Measurements from ENCODE around the gene TIE1.

TIE1 gene

DNA sequence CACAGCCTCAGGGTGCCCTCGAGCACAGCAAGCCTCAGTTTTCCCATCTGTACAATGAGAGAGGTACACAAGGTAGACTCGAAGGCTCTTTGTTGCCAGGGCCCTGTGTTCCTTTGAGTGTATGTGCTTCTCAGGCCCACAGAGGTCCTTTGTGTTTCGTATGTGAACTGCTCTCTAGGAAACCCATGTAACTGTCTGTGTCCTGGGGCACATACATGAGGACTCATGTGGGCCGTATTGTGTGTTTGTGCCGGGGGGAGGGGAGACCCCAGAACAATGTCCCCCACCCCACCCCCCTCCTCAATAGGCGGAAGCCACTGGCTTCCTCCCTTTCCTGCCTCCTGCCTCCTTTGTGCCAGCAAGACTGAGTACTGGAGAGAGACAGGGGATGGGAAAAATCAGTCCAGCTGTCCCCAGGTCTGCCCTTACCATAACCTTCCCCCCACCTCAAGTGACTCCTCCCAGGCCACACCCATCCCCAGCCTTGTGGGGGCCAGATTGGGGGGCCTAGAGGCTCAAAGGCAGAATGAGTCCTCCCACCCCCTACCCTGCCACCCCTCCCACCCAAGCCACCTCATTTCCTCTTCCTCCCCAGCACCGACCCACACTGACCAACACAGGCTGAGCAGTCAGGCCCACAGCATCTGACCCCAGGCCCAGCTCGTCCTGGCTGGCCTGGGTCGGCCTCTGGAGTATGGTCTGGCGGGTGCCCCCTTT lies at the start of gene TIE1:
TIE1 (plus strand) TSS at position 605 of the 717 bp plus-strand sequence; CDS start at position 695, 90 bp downstream.
- no peak for DNase-seq (ENCODE audit: low read depth, low spot score)
- H3K27ac ChIP-seq: no peak within 1 kb of the TSS
- no peaks in the 10 kb centered on the region for H3K36me3 ChIP-seq (ENCODE audit: insufficient read depth, low read length)
- H3K4me3 ChIP-seq: no peak within 1 kb of the TSS
- no peaks in the 10 kb centered on the region for H3K9me3 ChIP-seq (ENCODE audit: low read depth, low read length)
- no peak within 1 kb of the TSS for H3K9ac ChIP-seq (ENCODE audit: insufficient read length)
- TF ChIP-seq EZH2 (IDR thresholded peaks at IDR 0.05) (no peak), FOXP2 (optimal IDR thresholded peaks at IDR 0.05; ENCODE audit: control extremely low read depth, extremely low read length, insufficient read depth) (no peak), POLR2AphosphoS5 (IDR thresholded peaks at IDR 0.05; ENCODE audit: borderline replicate concordance, low read depth, low read length) (no peak)

DNA sequence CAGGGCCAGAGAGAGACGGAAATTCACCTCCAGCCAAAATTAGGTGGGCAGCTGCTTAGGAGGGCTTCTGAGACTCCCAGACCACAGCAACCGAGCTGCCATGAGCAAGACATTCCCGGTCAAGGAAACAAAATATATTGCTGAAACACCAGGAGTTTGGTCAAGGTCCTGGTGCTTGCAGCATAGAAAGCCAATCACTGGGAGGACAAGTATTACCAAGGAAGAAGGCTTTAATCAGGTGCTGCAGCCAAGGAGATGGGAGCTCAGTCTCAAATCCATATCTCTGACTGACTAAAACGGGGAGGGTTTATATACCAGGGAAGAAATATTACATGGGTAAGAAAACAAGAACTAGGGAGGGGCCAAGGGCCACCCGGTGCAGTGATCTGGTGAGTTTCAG lies 49.8 kb upstream of the TIE1 start:
- no peaks in the 10 kb centered on the region; the same call in 1 of the 2 replicates for H3K9me3 ChIP-seq (ENCODE audit: low read depth, low read length)
- no peak overlapping the region for H3K27ac ChIP-seq
- no peak for TF ChIP-seq EZH2 (IDR thresholded peaks at IDR 0.05)
- no peak for TF ChIP-seq FOXP2 (optimal IDR thresholded peaks at IDR 0.05; ENCODE audit: control extremely low read depth, extremely low read length, insufficient read depth)
- no peak for TF ChIP-seq POLR2AphosphoS5 (IDR thresholded peaks at IDR 0.05; ENCODE audit: borderline replicate concordance, low read depth, low read length)
- no peak overlapping the region for H3K9ac ChIP-seq (ENCODE audit: insufficient read length)
- no peak for DNase-seq (ENCODE audit: low read depth, low spot score)
- H3K4me3 ChIP-seq: no peak overlapping the region
- no peaks in the 10 kb centered on the region for H3K36me3 ChIP-seq (ENCODE audit: insufficient read depth, low read length)

DNA sequence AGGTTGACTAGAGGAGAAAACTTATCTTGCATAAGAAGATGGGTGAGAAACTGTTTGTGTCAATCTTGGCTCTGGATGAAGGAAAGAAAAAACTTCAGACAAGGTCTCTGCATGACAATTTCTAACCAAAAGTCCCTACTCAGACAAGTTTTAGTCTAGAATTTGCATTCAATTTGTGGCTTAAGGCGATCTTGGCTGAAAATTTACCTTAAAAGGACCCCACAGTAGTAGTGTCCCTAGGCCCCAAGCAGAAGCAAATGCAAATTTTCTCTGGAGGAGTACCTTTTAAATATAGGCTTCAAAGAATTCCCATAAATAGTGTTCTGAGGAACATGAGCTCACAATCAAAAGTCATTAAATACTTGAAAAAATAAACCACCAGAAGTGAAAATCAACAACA lies 48.6 kb upstream of the TIE1 start:
- Histone ChIP-seq H3K36me3 (ENCODE audit: insufficient read depth, low read length) (no peaks in the 10 kb centered on the region), H3K4me3 (no peak overlapping the region), H3K9ac (ENCODE audit: insufficient read length) (no peak overlapping the region), H3K9me3 (ENCODE audit: low read depth, low read length) (no peaks in the 10 kb centered on the region; the same call in 1 of the 2 replicates), H3K27ac (no peak overlapping the region)
- TF ChIP-seq FOXP2 (optimal IDR thresholded peaks at IDR 0.05; ENCODE audit: control extremely low read depth, extremely low read length, insufficient read depth) (no peak), POLR2AphosphoS5 (IDR thresholded peaks at IDR 0.05; ENCODE audit: borderline replicate concordance, low read depth, low read length) (no peak), EZH2 (IDR thresholded peaks at IDR 0.05) (no peak)
- DNase-seq (ENCODE audit: low read depth, low spot score): no peak

DNA sequence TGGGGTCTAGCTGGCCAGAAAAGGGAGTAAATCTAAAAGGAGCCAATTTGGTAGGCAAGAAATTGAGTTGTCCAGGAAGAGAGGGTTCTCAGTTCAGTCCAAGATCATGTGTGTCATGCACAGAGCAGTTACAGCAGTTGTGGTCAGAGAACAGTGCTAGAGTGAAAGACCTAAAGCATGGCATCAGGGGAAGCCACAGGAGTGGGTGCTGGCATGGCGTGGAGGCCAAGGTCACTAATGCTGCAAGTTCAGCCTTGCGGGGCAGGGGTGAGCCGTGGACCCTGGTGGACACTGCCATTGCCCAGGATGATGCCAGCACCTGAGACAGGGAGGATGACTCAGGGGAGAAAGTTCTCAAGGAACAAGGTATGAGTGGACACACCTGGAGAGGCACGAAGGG lies 47.6 kb upstream of the TIE1 start:
- no peaks in the 10 kb centered on the region for H3K36me3 ChIP-seq (ENCODE audit: insufficient read depth, low read length)
- TF ChIP-seq FOXP2 (optimal IDR thresholded peaks at IDR 0.05; ENCODE audit: control extremely low read depth, extremely low read length, insufficient read depth): no peak
- TF ChIP-seq EZH2 (IDR thresholded peaks at IDR 0.05): no peak
- no peak for TF ChIP-seq POLR2AphosphoS5 (IDR thresholded peaks at IDR 0.05; ENCODE audit: borderline replicate concordance, low read depth, low read length)
- no peak for DNase-seq (ENCODE audit: low read depth, low spot score)
- H3K27ac ChIP-seq: no peak overlapping the region
- H3K4me3 ChIP-seq: no peak overlapping the region
- no peaks in the 10 kb centered on the region for H3K9me3 ChIP-seq (ENCODE audit: low read depth, low read length)
- H3K9ac ChIP-seq (ENCODE audit: insufficient read length): no peak overlapping the region

DNA sequence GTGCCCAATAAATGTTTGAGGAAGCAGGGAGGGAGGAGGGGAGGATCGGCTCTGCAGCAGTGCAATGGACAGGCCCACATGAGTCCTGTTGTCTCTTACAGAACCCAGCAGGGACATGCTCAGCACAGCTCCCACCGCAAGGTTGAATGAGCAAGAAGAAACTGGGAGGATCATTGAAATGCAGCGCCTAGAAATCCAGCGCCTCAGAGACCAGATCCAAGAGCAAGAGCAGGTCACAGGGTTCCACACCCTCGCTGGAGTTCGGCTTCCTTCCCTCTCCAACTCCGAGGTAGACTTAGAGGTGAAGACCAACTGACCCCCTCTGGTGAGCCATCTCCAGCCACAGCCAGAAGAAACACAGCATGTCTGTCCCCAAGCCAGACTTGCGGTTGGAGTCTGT lies 46.9 kb upstream of the TIE1 start:
- Histone ChIP-seq H3K36me3 (ENCODE audit: insufficient read depth, low read length) (no peaks in the 10 kb centered on the region), H3K27ac (no peak overlapping the region), H3K9ac (ENCODE audit: insufficient read length) (no peak overlapping the region), H3K4me3 (no peak overlapping the region), H3K9me3 (ENCODE audit: low read depth, low read length) (no peaks in the 10 kb centered on the region)
- no peak for DNase-seq (ENCODE audit: low read depth, low spot score)
- no peak for TF ChIP-seq POLR2AphosphoS5 (IDR thresholded peaks at IDR 0.05; ENCODE audit: borderline replicate concordance, low read depth, low read length)
- no peak for TF ChIP-seq FOXP2 (optimal IDR thresholded peaks at IDR 0.05; ENCODE audit: control extremely low read depth, extremely low read length, insufficient read depth)
- no peak for TF ChIP-seq EZH2 (IDR thresholded peaks at IDR 0.05)

DNA sequence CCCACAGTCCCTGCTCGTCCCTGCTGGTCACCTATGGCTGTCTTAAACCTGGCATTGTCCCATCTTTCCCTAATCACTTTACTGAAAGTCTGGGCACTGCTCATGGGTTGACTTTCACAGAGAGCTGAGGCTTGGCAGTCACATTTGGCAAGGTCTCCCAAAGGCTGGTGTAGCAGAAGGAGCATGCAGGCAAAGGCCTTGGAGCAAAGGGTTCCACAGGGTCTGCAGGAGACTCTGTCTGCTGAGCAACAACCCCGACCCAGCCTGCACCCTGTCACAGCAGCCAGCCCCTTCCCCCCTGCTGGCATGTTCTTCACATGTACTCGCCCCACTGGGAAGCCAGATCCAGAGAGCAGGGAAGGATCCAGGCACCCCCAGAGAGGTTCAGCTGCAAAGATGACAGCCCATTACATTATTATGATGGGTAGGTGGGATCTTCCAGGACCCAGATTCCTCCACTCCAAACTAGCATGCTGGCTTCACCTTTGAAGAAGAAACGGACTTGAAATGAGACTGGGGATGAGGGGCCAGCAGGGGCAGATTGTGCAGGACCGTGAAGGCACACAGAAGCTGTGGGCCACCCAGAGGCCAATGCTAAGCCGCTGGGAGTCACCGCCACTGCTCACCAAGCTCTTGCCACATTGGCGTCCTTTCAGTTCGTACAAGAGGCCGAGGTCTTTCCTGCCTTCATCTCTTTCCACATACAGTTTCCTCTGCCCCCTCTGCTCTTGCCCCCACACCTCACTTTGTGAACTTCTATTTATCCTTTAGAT lies 45.2 kb upstream of the TIE1 start:
- Histone ChIP-seq H3K27ac (no peak overlapping the region), H3K36me3 (ENCODE audit: insufficient read depth, low read length) (no peaks in the 10 kb centered on the region), H3K9ac (ENCODE audit: insufficient read length) (no peak overlapping the region), H3K4me3 (no peak overlapping the region), H3K9me3 (ENCODE audit: low read depth, low read length) (no peaks in the 10 kb centered on the region)
- TF ChIP-seq POLR2AphosphoS5 (IDR thresholded peaks at IDR 0.05; ENCODE audit: borderline replicate concordance, low read depth, low read length): no peak
- TF ChIP-seq EZH2 (IDR thresholded peaks at IDR 0.05): no peak
- TF ChIP-seq FOXP2 (optimal IDR thresholded peaks at IDR 0.05; ENCODE audit: control extremely low read depth, extremely low read length, insufficient read depth): no peak
- DNase-seq (ENCODE audit: low read depth, low spot score): no peak

DNA sequence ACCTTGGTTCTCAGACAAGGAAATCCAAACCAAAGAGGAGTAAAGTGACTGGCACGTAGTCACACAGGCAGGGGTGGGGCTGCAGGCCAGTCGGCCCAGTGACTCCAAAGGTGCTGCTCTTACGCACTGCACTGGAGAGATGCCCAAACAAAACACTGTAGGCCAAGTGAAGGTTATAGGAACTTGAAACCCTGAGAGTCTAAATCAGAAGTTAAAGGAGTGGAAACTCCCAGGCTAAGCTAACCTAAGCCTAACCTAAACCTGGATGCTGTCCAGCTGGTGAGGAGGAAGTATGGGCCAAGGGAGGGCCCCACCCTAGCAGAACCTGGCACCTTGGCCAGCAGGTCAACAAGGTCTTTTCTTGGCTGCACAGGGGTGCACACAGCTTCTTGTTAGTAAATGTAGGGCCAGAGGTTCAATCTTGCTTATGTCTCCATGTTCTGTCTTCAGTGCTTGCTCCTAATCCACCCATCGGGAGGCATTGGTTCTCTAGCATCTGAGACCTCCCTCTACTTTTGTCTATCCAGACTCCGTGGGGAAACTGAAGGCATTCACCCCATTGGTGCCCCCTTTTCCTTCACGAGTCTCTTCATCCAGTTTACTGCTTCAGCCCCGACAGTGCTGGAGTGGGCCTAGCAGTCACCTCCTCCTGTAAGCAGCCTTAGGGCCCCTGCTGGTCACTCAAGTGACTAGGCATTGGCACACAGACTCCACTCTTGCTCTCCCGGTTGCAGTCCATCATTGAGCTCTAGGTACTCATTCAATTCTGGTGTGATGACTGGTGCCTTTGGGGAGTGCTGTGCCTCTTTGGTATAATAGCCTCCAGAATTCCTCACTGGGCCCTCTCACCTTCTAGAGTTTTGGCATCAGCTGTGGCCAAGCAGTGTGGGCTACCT lies 43.9 kb upstream of the TIE1 start:
- no peak overlapping the region for H3K9ac ChIP-seq (ENCODE audit: insufficient read length)
- H3K9me3 ChIP-seq (ENCODE audit: low read depth, low read length): no peaks in the 10 kb centered on the region
- no peak overlapping the region for H3K4me3 ChIP-seq
- no peak for TF ChIP-seq EZH2 (IDR thresholded peaks at IDR 0.05)
- no peak for TF ChIP-seq POLR2AphosphoS5 (IDR thresholded peaks at IDR 0.05; ENCODE audit: borderline replicate concordance, low read depth, low read length)
- no peak for TF ChIP-seq FOXP2 (optimal IDR thresholded peaks at IDR 0.05; ENCODE audit: control extremely low read depth, extremely low read length, insufficient read depth)
- H3K27ac ChIP-seq: no peak overlapping the region
- no peak for DNase-seq (ENCODE audit: low read depth, low spot score)
- no peaks in the 10 kb centered on the region for H3K36me3 ChIP-seq (ENCODE audit: insufficient read depth, low read length)

DNA sequence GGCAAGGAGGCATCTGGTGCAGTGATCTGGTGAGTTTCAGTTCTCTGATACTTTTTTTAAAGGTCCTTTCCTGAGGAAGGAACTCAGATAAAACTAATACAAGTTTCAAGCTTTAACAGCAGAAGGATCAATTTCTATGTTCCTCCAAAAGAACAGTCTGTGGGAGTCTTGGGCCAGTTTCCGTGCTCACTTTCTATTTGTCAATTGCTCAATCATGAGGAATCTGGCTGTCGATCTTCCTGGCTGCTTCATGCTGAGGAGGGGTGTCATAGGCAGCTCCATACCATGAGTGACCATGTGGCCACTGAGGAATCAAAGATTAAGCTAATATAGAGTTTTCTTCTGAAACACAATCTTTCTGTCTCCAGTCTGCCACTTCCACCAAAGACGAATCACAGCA lies 42.4 kb upstream of the TIE1 start:
- Histone ChIP-seq H3K27ac (no peak overlapping the region), H3K36me3 (ENCODE audit: insufficient read depth, low read length) (no peaks in the 10 kb centered on the region), H3K9ac (ENCODE audit: insufficient read length) (no peak overlapping the region), H3K9me3 (ENCODE audit: low read depth, low read length) (no peaks in the 10 kb centered on the region), H3K4me3 (no peak overlapping the region)
- DNase-seq (ENCODE audit: low read depth, low spot score): no peak
- no peak for TF ChIP-seq EZH2 (IDR thresholded peaks at IDR 0.05)
- no peak for TF ChIP-seq FOXP2 (optimal IDR thresholded peaks at IDR 0.05; ENCODE audit: control extremely low read depth, extremely low read length, insufficient read depth)
- TF ChIP-seq POLR2AphosphoS5 (IDR thresholded peaks at IDR 0.05; ENCODE audit: borderline replicate concordance, low read depth, low read length): no peak
